ENCODE measurements around the gene MYLK3. TPM values are rescaled to one million over a fixed set of nuclear protein-coding genes. Genes with fewer than 3 reads are reported as not detected.
"Not testable (repeated sequence)": the region's sequence is repeated elsewhere in the genome, so short reads cannot be mapped to it uniquely, and the experiment has no call there.

MYLK3 gene
- 1.7 TPM for polyA plus RNA-seq (ENCODE audit: insufficient read length)
- long read RNA-seq, donor 1, result 0 reads
- long read RNA-seq, donor 2, result 0 reads
- long read RNA-seq, donor 3, result 0 reads
- long read RNA-seq, donor 4, result 0 reads
- long read RNA-seq, donor 5, partial matches to known transcripts, result 0 of 1 reads
- long read RNA-seq, donor 5, other reads (novel, unspliced or antisense), result 0 of 1 reads
- long read RNA-seq, donor 6, result 0 reads
- long read RNA-seq, donor 7, result 0 reads
- long read RNA-seq, donor 8, result 0 reads

DNA sequence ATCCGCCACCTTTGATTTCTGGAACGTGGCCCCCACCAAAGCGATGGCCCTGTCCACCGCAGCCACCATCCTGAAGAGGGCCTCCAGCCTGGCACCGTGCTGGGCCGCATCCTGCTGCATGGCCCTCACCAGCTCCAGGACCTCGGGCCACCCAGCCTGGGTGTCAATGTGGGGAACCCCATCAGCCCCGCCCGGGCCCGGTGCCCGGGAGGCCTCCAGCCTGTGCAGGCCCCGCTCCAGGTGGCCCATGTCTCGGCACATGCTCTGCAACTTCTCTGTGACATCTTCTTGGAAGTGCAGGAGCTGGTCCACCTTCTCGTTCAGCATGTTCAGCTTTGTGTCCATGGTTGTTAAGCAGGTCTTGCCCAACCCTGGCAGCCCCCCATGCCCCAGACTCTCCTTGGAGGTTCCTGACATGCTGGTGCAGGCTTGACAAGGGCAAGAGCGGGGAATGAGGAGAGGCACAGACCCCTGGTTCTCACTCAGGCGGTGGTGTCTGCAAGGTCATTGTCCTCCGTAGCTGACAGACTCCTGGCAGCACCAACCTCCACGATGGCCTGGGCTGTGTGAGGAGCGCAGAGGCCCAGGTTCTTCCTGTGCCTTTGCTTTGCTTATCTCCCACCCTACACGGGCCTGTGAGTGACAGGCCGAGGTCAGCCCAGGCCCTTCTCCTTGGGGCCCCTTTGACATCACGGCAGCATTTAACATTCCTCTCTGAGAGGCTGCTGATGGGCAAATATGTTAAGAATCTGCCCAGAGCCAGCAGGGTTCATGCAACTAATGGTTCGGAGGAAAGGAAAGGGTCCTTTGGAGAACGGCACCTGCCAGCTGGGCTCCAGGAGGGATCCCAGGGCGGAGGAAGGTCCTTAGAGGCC is at the start of gene MYLK3:
Gene MYLK3, minus strand, starts transcription at position 568 of the 875 bp plus-strand sequence. Its CDS starts 151 bp downstream, at position 417.
- no peak for DNase-seq

- no peak for DNase-seq
Measured at GRCh38 chr16:46797501-46797900, 49.4 kb upstream of the MYLK3 start.

DNA sequence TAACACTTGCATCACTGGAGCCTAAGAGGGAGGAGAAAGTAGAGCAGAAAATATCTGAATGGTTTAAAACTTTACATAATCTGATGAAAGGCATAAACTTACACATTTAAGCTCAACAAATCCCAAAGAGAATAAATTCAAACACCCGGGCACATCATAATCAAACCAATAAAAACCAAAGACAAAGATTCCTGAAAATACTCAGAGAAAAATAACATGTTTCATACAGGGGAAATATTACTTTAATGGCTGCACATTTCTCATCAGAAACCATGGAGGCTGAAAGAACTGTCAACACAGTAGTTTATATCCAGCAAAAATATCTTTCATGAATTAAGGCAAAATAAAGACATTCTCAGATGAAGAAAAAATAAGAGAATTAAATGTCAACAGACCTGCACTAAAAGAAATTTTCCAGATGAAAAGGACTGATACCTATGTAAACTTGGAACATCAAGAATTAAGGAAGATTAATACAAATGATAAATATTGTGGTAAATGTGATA is 48.7 kb upstream of the MYLK3 start:
- no peak for DNase-seq

DNA sequence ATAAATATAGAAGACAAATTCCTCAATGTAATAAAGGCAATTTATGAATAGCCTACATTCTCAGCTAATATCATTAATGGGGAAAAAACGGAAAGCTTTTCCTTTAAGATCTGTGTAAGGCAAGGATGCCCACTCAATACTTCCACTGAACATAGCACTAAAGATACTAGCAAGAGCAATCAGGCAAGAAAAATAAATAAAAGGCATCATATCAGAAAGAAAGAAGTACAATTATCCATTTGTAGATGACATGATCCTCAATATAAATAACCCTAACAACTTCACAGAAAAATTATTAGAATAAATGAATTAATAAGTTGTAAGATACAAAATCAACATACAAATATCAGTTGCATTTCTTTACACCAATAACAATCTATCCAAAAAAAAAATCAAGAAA is 45.7 kb upstream of the MYLK3 start:
- DNase-seq, result no peak

GRCh38 chr16:46790599-46791270 is 42.6 kb upstream of the MYLK3 start:
- DNase-seq, result no peak

DNA sequence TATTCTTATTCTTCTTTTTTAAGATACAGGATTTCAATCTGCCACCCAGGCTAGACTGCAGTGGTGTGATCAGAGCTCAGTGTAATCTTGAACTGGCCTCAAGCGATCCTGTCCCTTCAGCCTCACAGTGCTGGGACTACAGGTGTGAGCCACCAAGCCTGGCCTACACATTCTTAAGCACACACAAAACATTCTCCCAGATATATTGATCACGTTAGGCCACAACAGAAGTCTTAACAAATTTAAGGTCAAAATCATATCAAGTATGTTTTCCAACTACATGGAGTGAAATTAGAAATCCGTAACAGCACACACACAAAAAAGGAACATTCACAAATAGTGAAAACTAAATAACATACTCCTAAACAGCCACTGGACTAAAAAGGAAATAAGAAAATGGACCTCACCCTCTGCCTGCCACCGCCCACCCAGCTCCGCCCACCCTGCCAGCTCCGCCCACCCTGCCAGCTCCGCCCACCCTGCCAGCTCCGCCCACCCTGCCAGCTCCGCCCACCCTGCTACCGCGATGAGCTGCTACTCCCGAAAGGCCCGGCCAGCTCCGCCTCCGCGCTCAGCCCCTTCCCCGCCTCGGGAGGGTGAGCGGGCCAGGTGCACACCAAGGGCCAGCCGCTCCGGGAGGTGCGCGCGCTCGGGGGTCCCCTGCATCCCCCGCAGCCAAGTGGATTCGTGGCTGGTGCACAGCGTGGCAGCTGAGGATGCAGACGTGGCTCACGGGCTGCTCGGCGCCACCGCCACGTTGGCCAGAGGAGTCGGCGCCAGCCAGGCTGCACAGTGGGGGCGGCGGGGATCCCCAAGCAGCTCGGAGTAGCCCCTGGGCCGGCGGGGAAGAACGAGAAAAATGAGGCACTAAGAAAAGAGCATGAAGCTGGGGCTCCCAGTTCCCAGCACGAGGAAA is 41.6 kb upstream of the MYLK3 start:
- peak; percentile 42 for DNase-seq

- DNase-seq, result no peak
Measured at GRCh38 chr16:46788891-46789474, 40.8 kb upstream of the MYLK3 start.

GRCh38 chr16:46787909-46788308 is 39.8 kb upstream of the MYLK3 start:
- DNase-seq, result no peak

DNA sequence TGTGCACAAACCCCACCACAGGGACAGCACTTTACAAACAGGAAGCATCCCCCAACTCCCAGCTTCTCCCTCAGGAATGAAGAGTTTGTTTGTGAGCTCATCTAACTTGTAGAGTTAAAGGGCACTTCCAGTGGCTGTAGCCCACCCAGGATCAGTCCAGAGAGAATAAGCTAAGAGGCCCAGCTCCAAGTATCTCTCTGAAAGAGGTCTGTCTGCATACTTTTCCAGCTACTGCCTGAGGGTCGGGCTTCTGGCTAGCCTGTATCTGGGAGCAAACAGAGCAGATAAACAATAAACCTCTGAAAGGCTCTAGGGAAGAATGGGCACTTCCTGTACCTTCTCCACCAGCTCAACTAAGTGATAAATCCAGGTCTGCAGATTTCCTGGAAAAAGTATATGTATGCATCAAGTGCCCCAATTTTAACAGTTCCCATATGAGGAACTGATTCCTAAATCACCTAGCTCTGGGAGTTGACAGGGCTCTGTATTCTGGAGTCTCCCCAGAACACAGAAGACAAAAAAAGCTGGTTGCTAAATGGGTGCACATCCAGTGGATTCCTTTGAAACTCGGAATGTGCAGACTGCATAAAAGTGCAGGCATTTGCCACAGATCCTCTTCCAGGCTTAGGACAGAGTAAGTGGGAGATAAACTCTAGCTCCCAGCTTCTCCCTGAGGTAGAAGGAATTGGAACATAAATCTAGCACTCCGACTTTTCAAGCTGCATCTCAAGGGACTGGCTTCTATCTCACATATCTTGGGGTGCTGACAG is 37.1 kb upstream of the MYLK3 start:
- no peak for DNase-seq

DNA sequence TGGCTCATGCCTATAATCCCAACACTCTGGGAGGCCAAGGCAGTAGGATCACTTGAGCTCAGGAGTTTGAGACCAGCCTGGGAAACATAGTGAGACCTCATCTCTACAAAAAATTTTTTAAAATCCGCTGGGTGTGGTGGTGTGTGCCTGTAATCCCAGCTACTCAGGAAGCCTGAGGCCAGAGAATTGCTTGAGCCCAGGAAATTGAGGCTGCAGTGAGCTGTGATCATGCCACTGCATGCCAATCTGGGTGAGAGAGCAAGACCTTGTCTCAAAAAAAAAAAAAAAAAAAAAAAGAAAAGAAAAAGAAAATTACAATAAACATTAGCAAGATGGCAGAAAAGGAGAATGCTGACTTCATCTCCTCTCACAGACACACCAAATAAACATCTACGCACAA is 36.4 kb upstream of the MYLK3 start:
- not testable (repeated sequence) for DNase-seq

DNA sequence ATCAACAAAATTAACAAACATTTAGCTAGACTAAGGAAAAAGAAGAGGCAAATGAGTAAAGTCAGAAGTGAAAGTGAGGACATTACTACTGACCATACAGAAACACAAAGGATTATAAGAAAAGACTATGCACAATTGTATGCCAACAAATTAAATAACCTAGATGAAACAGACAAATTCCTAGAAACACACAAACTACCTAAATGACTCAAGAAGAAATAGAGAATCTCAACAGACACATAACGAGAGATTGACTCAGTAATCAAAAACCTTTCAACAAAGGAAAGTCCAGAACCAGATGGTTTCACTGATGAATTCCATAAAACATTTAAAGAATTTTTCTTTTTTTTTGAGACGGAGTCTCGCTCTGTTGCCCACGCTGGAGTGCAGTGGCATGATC is 35.7 kb upstream of the MYLK3 start:
- no peak for DNase-seq

- no peak for DNase-seq
Measured at GRCh38 chr16:46782320-46782719, 34.2 kb upstream of the MYLK3 start.

- DNase-seq, result no peak
Measured at GRCh38 chr16:46777804-46778203, 29.7 kb upstream of the MYLK3 start.

GRCh38 chr16:46775214-46775613 is 27.1 kb upstream of the MYLK3 start:
- DNase-seq, result no peak

DNA sequence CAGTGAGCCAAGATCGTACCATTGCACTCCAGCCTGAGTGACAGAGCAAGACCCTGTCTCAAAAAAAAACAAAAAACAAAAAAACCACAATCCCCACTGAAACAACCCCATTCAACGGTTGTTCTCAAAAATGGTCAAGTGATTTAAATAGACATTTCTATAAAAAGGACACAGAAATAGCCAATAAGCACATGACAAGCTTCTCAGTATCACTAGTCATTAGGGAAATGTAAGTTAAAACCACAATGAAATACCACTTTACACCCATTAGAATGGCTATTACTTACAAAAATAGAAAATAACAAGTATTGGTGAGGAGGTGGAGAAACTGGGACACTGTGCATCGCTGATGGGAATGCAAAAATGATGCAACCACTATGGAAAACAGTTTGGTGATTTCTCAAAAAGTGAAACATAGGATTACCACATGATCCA is 26.6 kb upstream of the MYLK3 start:
- DNase-seq, result no peak

DNA sequence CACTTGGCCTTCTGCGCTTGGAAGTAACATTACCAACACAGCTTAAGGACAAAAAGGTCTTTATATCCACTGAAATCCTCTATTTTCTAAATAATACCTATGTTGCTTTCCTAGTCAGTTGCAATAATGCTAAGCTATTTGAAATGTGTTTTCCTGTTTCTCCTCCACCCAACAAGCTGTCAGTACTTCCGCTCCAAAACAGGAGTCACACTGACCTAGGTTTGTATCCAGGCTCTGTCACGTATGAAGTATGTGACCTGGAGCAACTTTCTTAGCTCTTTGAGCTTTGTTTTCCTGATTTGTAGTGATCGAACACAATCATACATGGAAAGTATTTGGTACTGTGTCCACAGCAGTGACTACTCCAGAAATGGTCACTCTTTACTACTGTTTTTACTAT is 24.3 kb upstream of the MYLK3 start:
- no peak for DNase-seq

GRCh38 chr16:46768809-46769208 is 20.7 kb upstream of the MYLK3 start:
- DNase-seq, result no peak

DNA sequence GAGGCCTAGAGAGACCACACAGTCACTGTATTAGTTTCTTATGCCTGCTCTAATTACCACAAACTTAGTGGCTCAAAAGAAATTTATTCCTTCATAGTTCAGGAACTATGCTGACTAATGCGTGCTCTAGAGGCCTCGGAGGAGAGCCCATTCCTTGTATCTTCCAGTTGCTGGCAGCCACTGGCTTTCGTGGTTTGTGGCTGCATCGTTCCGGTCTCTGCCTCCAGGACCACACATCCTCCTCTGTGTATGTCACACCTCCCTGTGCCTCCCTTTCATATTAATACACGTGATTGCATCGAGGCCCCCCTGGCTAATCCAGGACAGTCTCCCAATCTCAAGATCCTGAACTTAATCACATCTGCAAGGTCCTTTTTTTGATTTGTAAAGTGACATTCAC is 16.9 kb upstream of the MYLK3 start:
- DNase-seq, result no peak

- DNase-seq, result no peak
Measured at GRCh38 chr16:46763147-46763546, 15.0 kb upstream of the MYLK3 start.

DNA sequence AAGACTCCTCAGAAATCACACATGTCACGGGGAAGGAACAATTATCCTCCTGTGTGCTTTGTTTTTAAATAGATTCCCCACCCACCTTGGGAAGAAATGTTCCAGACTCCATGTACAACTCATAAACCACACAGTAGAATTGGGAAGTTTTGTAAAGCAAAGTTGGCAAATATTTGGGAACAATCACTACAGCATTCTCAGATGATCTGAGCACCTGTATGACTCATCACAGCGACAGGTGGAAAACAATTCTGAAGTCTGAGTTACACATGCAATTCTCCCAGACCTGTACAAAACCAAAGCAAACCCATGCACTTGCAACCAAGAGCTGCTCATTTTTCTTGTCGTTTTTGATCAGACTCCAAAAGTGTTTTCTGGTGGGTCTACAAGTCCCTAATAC is 14.4 kb upstream of the MYLK3 start:
- no peak for DNase-seq
